HUES48 (cell line): ENCODE results near the gene MROH8.
A peak's percentile ranks its signal among the peaks of the same experiment; 100 is the strongest.
"Not testable (repeated sequence)": the region's sequence is repeated elsewhere in the genome, so short reads cannot be mapped to it uniquely, and the experiment has no call there.

Experiments used
- H3K27ac ChIP-seq: one replicate; pipeline ENCODE4 v1.7.0; 2013; ENCODE audit warnings: low read depth, low read length, inconsistent platforms
- H3K27me3 ChIP-seq: 2 replicates; pipeline ENCODE4 v1.6.1; 2013; ENCODE audit warnings: mild to moderate bottlenecking, low read length; ENCODE audit not compliant: control insufficient read depth, insufficient read depth
- H3K36me3 ChIP-seq: 2 replicates; pipeline ENCODE4 v1.6.1; 2013; ENCODE audit warnings: low read length; ENCODE audit not compliant: control insufficient read depth, insufficient read depth
- H3K4me1 ChIP-seq: 2 replicates; pipeline ENCODE4 v1.6.1; 2013; ENCODE audit warnings: mild to moderate bottlenecking, low read length; ENCODE audit not compliant: control insufficient read depth, insufficient read depth
- H3K4me3 ChIP-seq: 2 replicates; pipeline ENCODE4 v1.5.1; 2013; ENCODE audit warnings: mild to moderate bottlenecking, low read depth, low read length
- H3K9ac ChIP-seq: 2 replicates; pipeline ENCODE4 v1.6.1; 2013; ENCODE audit warnings: mild to moderate bottlenecking, low read depth, low read length, moderate library complexity
- H3K9me3 ChIP-seq: 2 replicates; pipeline ENCODE4 v1.6.1; 2013; ENCODE audit warnings: low read length; ENCODE audit not compliant: control insufficient read depth, insufficient read depth

Gene MROH8

GRCh38 chr20:37095108-37095598, 84.2 kb downstream of the MROH8 start:
- Histone ChIP-seq H3K9ac (peak overlapping the region; percentile 99), H3K27me3 (no peaks in the 10 kb centered on the region), H3K36me3 (peaks cover 19% of the 10 kb centered on the region), H3K4me3 (peak overlapping the region; percentile 79), H3K9me3 (no peaks in the 10 kb centered on the region), H3K27ac (peak overlapping the region; percentile 81), H3K4me1 (peaks cover 5% of the 10 kb centered on the region; the same call in 1 of the 2 replicates)

DNA sequence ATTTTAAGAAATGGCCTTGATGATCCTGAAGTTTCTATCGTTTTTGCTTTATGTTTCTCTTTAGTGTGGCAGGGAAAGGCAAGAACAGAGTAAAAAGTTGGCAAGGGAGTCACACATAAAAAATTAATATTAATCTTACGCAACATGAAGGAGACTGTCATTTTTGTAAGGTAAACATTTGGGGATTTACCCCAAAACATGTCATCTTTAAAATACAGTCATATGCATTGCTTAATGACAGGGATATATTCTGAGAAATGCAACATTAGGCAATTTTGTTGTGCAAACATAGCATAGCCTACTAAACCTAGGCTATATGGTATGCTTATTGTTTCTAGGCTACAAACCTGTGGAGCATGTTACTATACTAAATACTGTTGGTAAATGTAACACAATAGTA, 88.9 kb downstream of the MROH8 start:
- Histone ChIP-seq H3K27me3 (no peaks in the 10 kb centered on the region), H3K4me1 (no peaks in the 10 kb centered on the region), H3K27ac (no peak overlapping the region), H3K36me3 (peaks cover 45% of the 10 kb centered on the region), H3K9me3 (no peaks in the 10 kb centered on the region), H3K4me3 (no peak overlapping the region), H3K9ac (no peak overlapping the region)

- Histone ChIP-seq H3K27ac (no peak overlapping the region), H3K4me3 (no peak overlapping the region), H3K9ac (no peak overlapping the region), H3K36me3 (peaks cover 31% of the 10 kb centered on the region), H3K4me1 (no peaks in the 10 kb centered on the region), H3K9me3 (no peaks in the 10 kb centered on the region), H3K27me3 (no peaks in the 10 kb centered on the region)
These were observed 97.5 kb downstream of the MROH8 start for GRCh38 chr20:37081717-37082289.

DNA sequence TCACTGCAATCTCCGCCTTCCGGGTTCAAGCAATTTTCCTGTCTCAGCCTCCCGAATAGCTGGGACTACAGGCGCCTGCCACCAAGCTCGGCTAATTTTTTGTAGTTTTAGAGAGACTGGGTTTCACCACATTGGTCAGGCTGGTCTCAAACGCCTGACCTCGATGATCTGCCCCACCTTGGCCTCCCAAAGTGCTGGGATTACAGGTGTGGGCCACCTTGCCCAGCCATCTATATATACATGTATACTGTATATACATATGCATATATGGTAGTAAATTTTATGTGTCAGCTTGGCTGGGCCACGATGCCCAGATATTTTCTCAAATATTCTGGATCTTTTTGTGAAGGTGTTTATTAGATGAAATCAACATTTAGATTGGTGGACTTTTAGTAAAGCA, 102.3 kb downstream of the MROH8 start:
- H3K4me3 ChIP-seq = no peak overlapping the region
- no peaks in the 10 kb centered on the region for H3K27me3 ChIP-seq
- H3K27ac ChIP-seq = no peak overlapping the region
- H3K9ac ChIP-seq = no peak overlapping the region
- H3K4me1 ChIP-seq = no peaks in the 10 kb centered on the region
- H3K36me3 ChIP-seq = peaks cover 11% of the 10 kb centered on the region
- 0 out of 2 replicates have a peak, but pooled peaks cover 2% of the 10 kb centered on the region for H3K9me3 ChIP-seq

DNA sequence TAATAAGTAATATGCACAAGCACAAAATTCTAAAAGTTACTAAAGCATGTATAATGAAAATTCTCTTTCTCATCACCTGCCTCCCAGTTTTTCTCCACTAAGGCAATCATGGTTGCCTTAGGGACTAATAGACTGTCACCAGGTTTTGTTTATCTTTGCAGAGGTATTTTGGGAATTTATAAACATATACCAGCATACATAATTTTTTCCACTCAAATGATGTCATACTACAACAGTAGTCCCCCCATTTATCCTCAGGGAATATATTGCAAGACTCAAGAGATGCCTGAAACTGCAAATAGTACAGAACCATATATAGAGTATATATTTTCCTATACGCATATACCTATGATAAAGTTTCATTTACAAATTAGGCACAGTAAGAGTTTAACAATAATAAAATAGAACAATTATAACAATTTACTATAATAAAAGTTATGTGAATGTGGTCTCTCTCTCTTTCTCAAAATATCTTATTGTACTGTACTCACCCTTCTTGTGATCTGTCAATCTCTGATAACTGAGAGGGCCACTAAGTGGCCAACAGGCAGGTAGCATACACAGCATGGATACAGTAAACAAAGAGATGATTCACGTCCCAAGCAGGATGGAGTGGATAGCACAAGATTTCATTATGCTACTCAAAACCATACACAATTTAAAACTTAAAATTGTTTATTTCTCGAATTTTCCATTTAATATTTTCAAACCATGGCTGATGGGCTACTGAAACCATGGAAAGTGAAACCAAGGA, 103.2 kb downstream of the MROH8 start:
- peaks cover 11% of the 10 kb centered on the region for H3K36me3 ChIP-seq

GRCh38 chr20:37072293-37073196, 106.8 kb downstream of the MROH8 start:
- H3K9ac ChIP-seq = no peak overlapping the region
- 0 out of 2 replicates have a peak, but pooled peaks cover 6% of the 10 kb centered on the region for H3K36me3 ChIP-seq
- 0 out of 2 replicates have a peak, but pooled peaks cover 2% of the 10 kb centered on the region for H3K9me3 ChIP-seq
- H3K27ac ChIP-seq = no peak overlapping the region
- H3K27me3 ChIP-seq = no peaks in the 10 kb centered on the region
- no peaks in the 10 kb centered on the region for H3K4me1 ChIP-seq
- no peak overlapping the region for H3K4me3 ChIP-seq

More for the DNA sequence above, 103.2 kb downstream of the MROH8 start:
- H3K27me3 ChIP-seq = no peaks in the 10 kb centered on the region
- 0 out of 2 replicates have a peak, but pooled peaks cover 2% of the 10 kb centered on the region for H3K9me3 ChIP-seq
- H3K27ac ChIP-seq = no peak overlapping the region
- no peaks in the 10 kb centered on the region for H3K4me1 ChIP-seq
- no peak overlapping the region for H3K4me3 ChIP-seq
- no peak overlapping the region for H3K9ac ChIP-seq

DNA sequence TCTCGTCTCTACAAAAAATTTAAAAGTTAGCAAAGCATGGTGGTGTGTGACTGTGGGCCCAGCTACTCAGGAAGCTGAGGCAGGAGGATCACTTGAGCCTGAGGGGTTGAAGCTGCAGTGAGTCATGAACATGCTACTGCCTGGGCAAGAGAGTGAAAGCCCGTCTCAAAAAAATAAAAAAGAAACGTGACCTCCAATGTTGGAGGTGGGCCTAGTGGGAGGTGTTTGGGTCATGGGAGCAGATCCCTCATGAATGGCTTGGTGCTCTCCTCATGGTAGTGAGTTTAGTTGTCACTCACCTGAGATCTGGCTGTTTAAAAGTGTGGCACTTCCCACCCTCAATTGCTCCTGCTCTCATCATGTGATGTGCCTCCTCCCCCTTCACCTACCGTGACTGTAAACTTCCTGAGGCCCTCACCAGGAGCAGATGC, 107.9 kb downstream of the MROH8 start:
- no peak overlapping the region for H3K27ac ChIP-seq
- H3K27me3 ChIP-seq = no peaks in the 10 kb centered on the region
- 0 out of 2 replicates have a peak, but pooled peaks cover 2% of the 10 kb centered on the region for H3K9me3 ChIP-seq
- peaks cover 11% of the 10 kb centered on the region for H3K36me3 ChIP-seq
- no peak overlapping the region for H3K9ac ChIP-seq
- no peak overlapping the region for H3K4me3 ChIP-seq
- H3K4me1 ChIP-seq = no peaks in the 10 kb centered on the region

DNA sequence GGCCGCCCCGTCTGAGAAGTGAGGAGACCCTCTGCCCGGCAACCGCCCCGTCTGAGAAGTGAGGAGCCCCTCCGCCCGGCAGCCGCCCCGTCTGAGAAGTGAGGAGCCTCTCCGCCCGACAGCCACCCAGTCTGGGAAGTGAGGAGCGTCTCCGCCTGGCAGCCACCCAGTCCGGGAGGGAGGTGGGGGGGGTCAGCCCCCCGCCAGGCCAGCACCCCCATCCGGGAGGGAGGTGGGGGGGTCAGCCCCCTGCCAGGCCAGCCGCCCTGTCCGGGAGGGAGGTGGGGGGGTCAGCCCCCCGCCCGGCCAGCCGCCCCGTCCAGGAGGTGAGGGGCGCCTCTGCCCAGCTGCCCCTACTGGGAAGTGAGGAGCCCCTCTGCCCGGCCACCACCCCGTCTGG, 109.8 kb downstream of the MROH8 start:
- not testable (repeated sequence) for H3K4me3 ChIP-seq, H3K4me1 ChIP-seq, H3K9ac ChIP-seq, H3K27me3 ChIP-seq, H3K27ac ChIP-seq, H3K9me3 ChIP-seq
- peaks cover 25% of the 10 kb centered on the region for H3K36me3 ChIP-seq

GRCh38 chr20:37066168-37066567, 113.2 kb downstream of the MROH8 start:
- H3K4me1 ChIP-seq = no peaks in the 10 kb centered on the region
- H3K27me3 ChIP-seq = no peaks in the 10 kb centered on the region
- no peak overlapping the region for H3K4me3 ChIP-seq
- H3K36me3 ChIP-seq = peaks cover 34% of the 10 kb centered on the region
- no peak overlapping the region for H3K9ac ChIP-seq
- H3K27ac ChIP-seq = no peak overlapping the region
- H3K9me3 ChIP-seq = no peaks in the 10 kb centered on the region

DNA sequence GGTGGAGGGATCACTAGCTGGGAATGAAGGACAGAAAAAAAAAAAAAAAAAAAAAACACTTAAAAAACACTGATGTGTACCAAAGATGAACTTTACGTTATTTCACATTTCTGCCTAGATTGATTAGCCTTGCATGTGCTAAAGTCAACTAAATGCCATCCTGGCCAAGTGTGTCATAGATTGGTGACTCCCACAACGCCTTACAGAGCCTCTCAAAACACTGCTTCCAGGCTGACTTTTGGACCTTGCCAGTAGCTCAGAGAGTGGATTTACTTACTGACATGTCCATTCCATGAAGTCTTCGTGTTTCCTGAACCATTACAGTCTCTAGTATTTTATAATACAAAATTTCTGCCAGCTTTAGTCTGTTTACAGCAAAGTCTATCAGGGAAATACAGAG, 124.1 kb downstream of the MROH8 start:
- H3K36me3 ChIP-seq = peaks cover 72% of the 10 kb centered on the region
- no peak overlapping the region for H3K27ac ChIP-seq
- H3K27me3 ChIP-seq = no peaks in the 10 kb centered on the region
- no peak overlapping the region for H3K9ac ChIP-seq
- no peak overlapping the region for H3K4me3 ChIP-seq
- no peaks in the 10 kb centered on the region for H3K9me3 ChIP-seq
- no peaks in the 10 kb centered on the region for H3K4me1 ChIP-seq
